H1 (cell line): Measurements from ENCODE around the gene VPS72. TPM values are rescaled to one million over a fixed set of nuclear protein-coding genes. Genes with fewer than 3 reads are reported as not detected.

ENCODE experiments used
- CTCF ChIA-PET: fragments of 300-600 bp; sonication (Branson Sonifier 250); formaldehyde crosslinking; loops from one replicate; lab custom pipeline; 2021; ENCODE audit not compliant: partially characterized antibody; lab: Charles Lee
- POLR2A ChIA-PET: fragments of 300-600 bp; sonication (Branson Sonifier 250); formaldehyde crosslinking; loops from one replicate; lab custom pipeline; 2021; ENCODE audit warnings: inconsistent platforms; ENCODE audit not compliant: partially characterized antibody; lab: Charles Lee
- DNase-seq, 2 experiments: peaks; one replicate each; pipeline versions ENCODE4 v3.0.0 to v3.0.0-alpha.2; 2010 to 2022; ENCODE audit warnings: low spot score in 2 of 2, low read depth in 1 of 2, mixed read lengths in 1 of 2
- FAIRE-seq: peaks from 2 replicates; lab custom pipeline; 2011; peaks lifted over from hg19 to GRCh38; lab: Jason Lieb, UNC
- H2AFZ ChIP-seq: 2 replicates; pipeline ENCODE4 v1.8.1; 2012; ENCODE audit warnings: low read length, inconsistent platforms
- H2AK5ac ChIP-seq: 2 replicates; pipeline ENCODE4 v1.6.1; 2013; ENCODE audit warnings: low read depth, low read length
- H2BK120ac ChIP-seq: replicated peaks from 2 replicates; pipeline ENCODE3; 2013; ENCODE audit warnings: low read depth, low read length, inconsistent platforms
- H2BK12ac ChIP-seq: 2 replicates; pipeline ENCODE4 v1.6.1; 2013; ENCODE audit warnings: low read depth, low read length
- H2BK15ac ChIP-seq: 2 replicates; pipeline ENCODE4 v1.6.1; 2013; ENCODE audit warnings: low read length
- H2BK20ac ChIP-seq: 2 replicates; pipeline ENCODE4 v1.6.1; 2013; ENCODE audit warnings: low read length
- H2BK5ac ChIP-seq: 2 replicates; pipeline ENCODE4 v1.6.1; 2013; ENCODE audit warnings: low read depth, low read length
- H3K14ac ChIP-seq: 2 replicates; pipeline ENCODE4 v1.6.1; 2013; ENCODE audit warnings: inconsistent platforms; ENCODE audit not compliant: insufficient read length
- H3K18ac ChIP-seq: 2 replicates; pipeline ENCODE4 v1.6.1; 2013; ENCODE audit warnings: low read length; ENCODE audit errors: extremely low read depth
- H3K23ac ChIP-seq: 2 replicates; pipeline ENCODE4 v1.6.1; 2013; ENCODE audit warnings: inconsistent platforms; ENCODE audit not compliant: insufficient read length
- H3K23me2 ChIP-seq: 2 replicates; pipeline ENCODE4 v1.6.1; 2013; ENCODE audit warnings: low read depth, low read length
- H3K27ac ChIP-seq: 2 replicates; pipeline ENCODE4 v1.6.1; 2011; ENCODE audit warnings: low read depth, low read length, inconsistent platforms
- H3K27me3 ChIP-seq, 4 experiments: replicated peaks in 1 of 4; 1 replicate in 1 of 4; 2 replicates in 3 of 4; pipeline versions ENCODE4 v1.6.1 to v1.8.1; 2011 to 2013; ENCODE audit warnings: low read length in 3 of 4, mild to moderate bottlenecking in 3 of 4, inconsistent platforms in 2 of 4, mixed read lengths in 2 of 4, moderate library complexity in 1 of 4; ENCODE audit not compliant: control insufficient read depth in 3 of 4, insufficient read depth in 3 of 4; ENCODE audit errors: extremely low read depth in 1 of 4
- H3K36me3 ChIP-seq, 4 experiments: 2 replicates each; pipeline versions ENCODE4 v1.6.1 to v1.8.1; 2011 to 2013; ENCODE audit warnings: mild to moderate bottlenecking in 4 of 4, low read length in 3 of 4, moderate library complexity in 2 of 4, control low read depth in 1 of 4, inconsistent platforms in 1 of 4; ENCODE audit not compliant: insufficient read depth in 4 of 4, control insufficient read depth in 2 of 4
- H3K4ac ChIP-seq: replicated peaks from 2 replicates; pipeline ENCODE3; 2013; ENCODE audit warnings: low read length, low read depth, mixed read lengths, inconsistent platforms; ENCODE audit not compliant: insufficient read length
- H3K4me1 ChIP-seq, 4 experiments: replicated peaks in 1 of 4; 1 replicate in 1 of 4; 2 replicates in 3 of 4; pipeline versions ENCODE4 v1.6.1 to v1.8.1; 2011 to 2013; ENCODE audit warnings: low read length in 3 of 4, inconsistent platforms in 2 of 4, mixed read lengths in 1 of 4; ENCODE audit not compliant: insufficient read depth in 4 of 4, control insufficient read depth in 3 of 4
- H3K4me2 ChIP-seq, 2 experiments: 2 replicates each; pipeline versions ENCODE4 v1.6.1 to v1.8.1; 2011 to 2013; ENCODE audit warnings: low read depth in 2 of 2, low read length in 2 of 2, control low read depth in 1 of 2, inconsistent platforms in 1 of 2, mild to moderate bottlenecking in 1 of 2; ENCODE audit not compliant: insufficient read depth in 1 of 2
- H3K4me3 ChIP-seq, 4 experiments: fragments of 200-600, 300-600 bp in 1 of 4; sonication (generic), shearing (Covaris generic), sonication (Bioruptor Twin) in 1 of 4; 2 replicates each; pipeline versions ENCODE4 v1.5.1 to v1.8.1; 2011 to 2016; ENCODE audit warnings: low read length in 4 of 4, low read depth in 3 of 4, control low read depth in 2 of 4, inconsistent platforms in 2 of 4, mild to moderate bottlenecking in 2 of 4, mixed read lengths in 1 of 4, moderate library complexity in 1 of 4; ENCODE audit not compliant: insufficient read depth in 2 of 4; ENCODE audit errors: extremely low read depth in 1 of 4
- H3K56ac ChIP-seq: replicated peaks from 2 replicates; pipeline ENCODE3; 2013; ENCODE audit warnings: low read depth, mild to moderate bottlenecking, mixed read lengths, low read length, inconsistent platforms; ENCODE audit not compliant: insufficient read length
- H3K79me1 ChIP-seq: 2 replicates; pipeline ENCODE4 v1.6.1; 2013; ENCODE audit warnings: low read depth, low read length, control low read depth
- H3K79me2 ChIP-seq, 2 experiments: 2 replicates each; pipeline versions ENCODE4 v1.6.1 to v1.8.1; 2012 to 2013; ENCODE audit warnings: low read length in 2 of 2, mild to moderate bottlenecking in 2 of 2, inconsistent platforms in 1 of 2; ENCODE audit not compliant: insufficient read depth in 2 of 2, control insufficient read depth in 1 of 2
- H3K9ac ChIP-seq, 4 experiments: replicated peaks in 1 of 4; 1 replicate in 1 of 4; 2 replicates in 3 of 4; pipeline versions ENCODE4 v1.6.1 to v1.8.1; 2011 to 2013; ENCODE audit warnings: low read depth in 3 of 4, low read length in 3 of 4, control low read depth in 2 of 4, mild to moderate bottlenecking in 2 of 4, moderate library complexity in 2 of 4, inconsistent platforms in 1 of 4; ENCODE audit errors: extremely low read depth in 1 of 4
- H3K9me3 ChIP-seq, 2 experiments: 2 replicates each; pipeline versions ENCODE4 v1.6.1 to v1.8.1; 2012 to 2013; ENCODE audit warnings: mild to moderate bottlenecking in 2 of 2, moderate library complexity in 2 of 2, control low read depth in 1 of 2, inconsistent platforms in 1 of 2, low read depth in 1 of 2, low read length in 1 of 2, mixed read lengths in 1 of 2; ENCODE audit not compliant: insufficient read depth in 2 of 2
- H4K20me1 ChIP-seq, 2 experiments: replicated peaks in 1 of 2; 2 replicates each; pipeline versions ENCODE3 to v1.8.1; 2011 to 2013; ENCODE audit warnings: inconsistent platforms in 2 of 2, low read length in 2 of 2, mild to moderate bottlenecking in 1 of 2; ENCODE audit not compliant: insufficient read depth in 2 of 2, control insufficient read depth in 1 of 2
- H4K5ac ChIP-seq: 2 replicates; pipeline ENCODE4 v1.6.1; 2013; ENCODE audit warnings: low read length, low read depth, mixed read lengths, inconsistent platforms; ENCODE audit not compliant: insufficient read length
- H4K8ac ChIP-seq: 2 replicates; pipeline ENCODE4 v1.8.0; 2013; ENCODE audit warnings: mild to moderate bottlenecking, moderate library complexity, low read length, inconsistent platforms; ENCODE audit not compliant: insufficient read depth; ENCODE audit errors: extremely low read depth
- H4K91ac ChIP-seq: replicated peaks from 2 replicates; pipeline ENCODE3; 2013; ENCODE audit warnings: low read length, mixed read lengths, inconsistent platforms; ENCODE audit not compliant: insufficient read length
- CHD2 ChIP-seq: IDR thresholded peaks from 2 replicates; pipeline ENCODE4 v1.6.1; 2012; ENCODE audit warnings: low read length, improper control_type of control experiment
- CTBP2 ChIP-seq: IDR thresholded peaks from 2 replicates; pipeline ENCODE4 v1.7.0; 2011; ENCODE audit warnings: borderline replicate concordance, mild to moderate bottlenecking, moderate library complexity, mixed read lengths, low read length; ENCODE audit not compliant: insufficient read depth, insufficient read length
- CTCF ChIP-seq, 3 experiments: IDR thresholded peaks; 1 replicate in 2 of 3; 2 replicates in 1 of 3; pipeline versions ENCODE4 v1.5.1 to v1.6.1; 2011; ENCODE audit warnings: low read length in 3 of 3, mild to moderate bottlenecking in 3 of 3, inconsistent platforms in 2 of 3, low read depth in 1 of 3, moderate library complexity in 1 of 3; ENCODE audit not compliant: insufficient read depth in 1 of 3; ENCODE audit errors: control extremely low read depth in 1 of 3
- NRF1 ChIP-seq: IDR thresholded peaks from 2 replicates; pipeline ENCODE4 v1.6.1; 2011; ENCODE audit warnings: mild to moderate bottlenecking, low read depth, low read length, improper control_type of control experiment
- RAD21 ChIP-seq, 2 experiments: IDR thresholded peaks in 1 of 2; conservative IDR thresholded peaks in 1 of 2; 2 replicates each; pipeline ENCODE4 v1.6.1; 2011; ENCODE audit warnings: low read depth in 2 of 2, low read length in 2 of 2, improper control_type of control experiment in 1 of 2, inconsistent platforms in 1 of 2, mild to moderate bottlenecking in 1 of 2, moderate library complexity in 1 of 2
- TAF1 ChIP-seq: IDR thresholded peaks from 2 replicates; pipeline ENCODE4 v1.6.1; 2011; ENCODE audit warnings: mild to moderate bottlenecking, low read depth, low read length
- WGBS, 2 experiments: shearing (Covaris generic) in 1 of 2; methylation state at CpG; one replicate each; pipeline versions ENCODE4 v1.1.6 to v1.1.7; 2013 to 2015; ENCODE audit warnings: low lambda C conversion rate in 2 of 2, mixed read lengths in 2 of 2, inconsistent platforms in 1 of 2, low coverage in 1 of 2, missing lambda C conversion rate in 1 of 2; ENCODE audit not compliant: insufficient replicate concordance in 2 of 2, insufficient coverage in 1 of 2, insufficient read length in 1 of 2; ENCODE audit errors: extremely low coverage in 1 of 2, missing lambda C conversion rate in 1 of 2; 5-methylcytosine and 5-hydroxymethylcytosine counted together
- polyA plus RNA-seq, 7 experiments: library from polyadenylated mRNA; depleted of rRNA in 3 of 7; stranded (reverse) in 5 of 7; unstranded in 2 of 7; fragments of >200 nt in 5 of 7; fragments of 200-250 nt in 2 of 7; gene quantifications; 1 replicate in 5 of 7; 2 replicates in 1 of 7; 4 replicates in 1 of 7; pipeline versions ENCODE4 v1.2.1 to v1.2.3, GENCODE V29; 2011 to 2013; ENCODE audit warnings: missing spikeins in 2 of 7, mixed read lengths in 2 of 7
- total RNA-seq: library from RNA; stranded (reverse); fragmentation: NEBNext Ultra II Directional; extraction: Animal tissue kit (Norgen Biotek cat#: 25700); gene quantifications from 2 replicates; pipeline ENCODE4 v1.2.1, GENCODE V29; 2021

Gene VPS72
- total and polyA plus RNA-seq, 2 of the 8 experiments (the other 6 are each of a cell fraction or from before 2014, with no cell fraction given) = 86.6 to 121 TPM

GRCh38 chr1:151175863-151176262 lies 14.1 kb downstream of the VPS72 start, which contains the start of gene TMOD4:
TMOD4 (minus strand) TSS chr1:151175981; CDS start chr1:151174875, 1,106 bp downstream.
- Histone ChIP-seq H4K5ac (no peak within 1 kb of the TSS), H3K79me1 (no peaks in the 10 kb centered on the region), H2BK5ac (no peak within 1 kb of the TSS), H3K9ac (no peak within 1 kb of the TSS), H3K4me3 (no peak within 1 kb of the TSS), H3K4me2 (no peak within 1 kb of the TSS), H2BK20ac (no peak within 1 kb of the TSS), H3K18ac (no peak within 1 kb of the TSS), H3K9me3 (no peaks in the 10 kb centered on the region), H4K8ac (0 out of 2 replicates have a peak within 1 kb of the TSS, but pooled peaks have one; percentile 40), H3K27me3 (no peaks in the 10 kb centered on the region), H2BK12ac (no peak within 1 kb of the TSS), H3K14ac (no peak within 1 kb of the TSS), H3K56ac (no peak within 1 kb of the TSS), H2AK5ac (no peak within 1 kb of the TSS), H3K23me2 (no peaks in the 10 kb centered on the region), H3K4me1 (no peaks in the 10 kb centered on the region), H3K4ac (no peak within 1 kb of the TSS), H2BK120ac (no peak within 1 kb of the TSS), H3K23ac (no peak within 1 kb of the TSS), H2AFZ (no peak within 1 kb of the TSS), H4K20me1 (no peaks in the 10 kb centered on the region), H3K36me3 (peaks cover 9 to 48% (median 28%) of the 10 kb centered on the region in 4 experiments; a peak in 7 of 8 replicates), H4K91ac (no peak within 1 kb of the TSS), H2BK15ac (no peak within 1 kb of the TSS), H3K79me2 (no peaks in the 10 kb centered on the region), H3K27ac (no peak within 1 kb of the TSS)
- TF ChIP-seq CHD2 = no peak
- peak; percentile 37 to 67 (median 47) for TF ChIP-seq CTCF (IDR thresholded peaks at IDR 0.05; ENCODE audit: control extremely low read depth in 1 of 3, insufficient read depth in 1 of 3, low read depth in 1 of 3, low read length in 3 of 3)
- TF ChIP-seq CTBP2 = no peak
- TF ChIP-seq RAD21 (IDR thresholded peaks at IDR 0.05 in 1 of 2, conservative IDR thresholded peaks at IDR 0.05 in 1 of 2; ENCODE audit: low read depth in 2 of 2, low read length in 2 of 2) = peak; percentile 15 to 31; a peak in 1 of 4 replicates
- TF ChIP-seq NRF1 = no peak
- no peak for TF ChIP-seq TAF1
- POLR2A ChIA-PET = interaction anchor here (1.8 kb wide), 2 partner anchors 9 to 14 kb away, joined by 8 to 9 read pairs; partner anchors contain the start of genes SCNM1 and VPS72
- CTCF ChIA-PET = interaction anchor here (0.7 to 3.1 kb wide), 24 partner anchors 9 to 429 kb away, joined by 3 to 16 read pairs (median 4); partner anchors contain the start of genes MLLT11, TNFAIP8L2 and VPS72
- FAIRE-seq (no peak), DNase-seq (no peak)
- 93% methylated on average over 4 of the region's 4 CpGs; no CpG with 5 or more reads in 1 of the 2 experiments for WGBS, 2 experiments
